Activated CD8-positive, alpha-beta T cell treated with anti-CD3 and anti-CD28 coated beads for 36 hours (primary cell): ENCODE measurements around the gene VAV2. TPM values are rescaled to one million over a fixed set of nuclear protein-coding genes. Genes with fewer than 3 reads are reported as not detected.

ENCODE experiments used
- ATAC-seq: fragments of 200-7000 bp; cut with Tn5 transposase; one replicate; pipeline ENCODE4 v1.10.0; 2021; ENCODE audit warnings: mild to moderate bottlenecking, moderate library complexity
- CTCF ChIA-PET: fragments of 350-600 bp; sonication (Branson Sonifier 250); formaldehyde crosslinking; loops from one replicate; lab custom pipeline; 2021; ENCODE audit warnings: antibody characterized with exemption; lab: Charles Lee
- POLR2A ChIA-PET: fragments of 350-600 bp; sonication (Branson Sonifier 250); formaldehyde crosslinking; loops from one replicate; lab custom pipeline; 2021; ENCODE audit warnings: antibody characterized with exemption; lab: Charles Lee
- DNase-seq: peaks from one replicate; pipeline ENCODE4 v3.0.0-alpha.2; 2020
- H3K27ac Mint-ChIP-seq: one replicate; pipeline ENCODE4 v1.8.0; 2021; ENCODE audit warnings: mild to moderate bottlenecking, mixed read lengths
- H3K27me3 Mint-ChIP-seq: one replicate; pipeline ENCODE4 v1.8.0; 2021; ENCODE audit warnings: mixed read lengths
- H3K36me3 Mint-ChIP-seq: one replicate; pipeline ENCODE4 v1.8.0; 2021; ENCODE audit warnings: low read depth, mixed read lengths
- H3K4me1 Mint-ChIP-seq: one replicate; pipeline ENCODE4 v1.8.0; 2021; ENCODE audit warnings: low read depth, mixed read lengths
- H3K4me3 Mint-ChIP-seq: one replicate; pipeline ENCODE4 v1.8.0; 2021; ENCODE audit warnings: mild to moderate bottlenecking, moderate library complexity, mixed read lengths
- H3K9me3 Mint-ChIP-seq: one replicate; pipeline ENCODE4 v1.8.0; 2021; ENCODE audit warnings: mixed read lengths
- intact Hi-C: fragments of 100-400 bp; cut with micrococcal nuclease; formaldehyde crosslinking; loops from one replicate; pipeline ENCODE4 v1.10.0; 2022
- total RNA-seq, 2 experiments: library from RNA; stranded (reverse); gene quantifications; one replicate each; pipeline ENCODE4 v1.2.3, GENCODE V29; 2021
- TF ChIP-seq, protein P1 (sequence below): fragments of 200-600 bp; IDR thresholded peaks from one replicate; pipeline ENCODE4 v1.8.0; 2022; ENCODE audit warnings: antibody characterized with exemption, mild to moderate bottlenecking

VAV2 gene
- total RNA-seq, 2 experiments from 2014 or later, result 5.1 to 5.4 TPM

GRCh38 chr9:133918111-133918813 lies 73.9 kb downstream of the VAV2 start:
- Mint-ChIP-seq H3K4me1 (peaks cover 2% of the 10 kb centered on the region), H3K27me3 (peaks cover 1% of the 10 kb centered on the region), H3K4me3 (no peak overlapping the region), H3K9me3 (no peaks in the 10 kb centered on the region), H3K27ac (no peak overlapping the region), H3K36me3 (no peaks in the 10 kb centered on the region)
- DNase-seq (no peak), ATAC-seq (no peak)
- TF ChIP-seq, protein P1, sequence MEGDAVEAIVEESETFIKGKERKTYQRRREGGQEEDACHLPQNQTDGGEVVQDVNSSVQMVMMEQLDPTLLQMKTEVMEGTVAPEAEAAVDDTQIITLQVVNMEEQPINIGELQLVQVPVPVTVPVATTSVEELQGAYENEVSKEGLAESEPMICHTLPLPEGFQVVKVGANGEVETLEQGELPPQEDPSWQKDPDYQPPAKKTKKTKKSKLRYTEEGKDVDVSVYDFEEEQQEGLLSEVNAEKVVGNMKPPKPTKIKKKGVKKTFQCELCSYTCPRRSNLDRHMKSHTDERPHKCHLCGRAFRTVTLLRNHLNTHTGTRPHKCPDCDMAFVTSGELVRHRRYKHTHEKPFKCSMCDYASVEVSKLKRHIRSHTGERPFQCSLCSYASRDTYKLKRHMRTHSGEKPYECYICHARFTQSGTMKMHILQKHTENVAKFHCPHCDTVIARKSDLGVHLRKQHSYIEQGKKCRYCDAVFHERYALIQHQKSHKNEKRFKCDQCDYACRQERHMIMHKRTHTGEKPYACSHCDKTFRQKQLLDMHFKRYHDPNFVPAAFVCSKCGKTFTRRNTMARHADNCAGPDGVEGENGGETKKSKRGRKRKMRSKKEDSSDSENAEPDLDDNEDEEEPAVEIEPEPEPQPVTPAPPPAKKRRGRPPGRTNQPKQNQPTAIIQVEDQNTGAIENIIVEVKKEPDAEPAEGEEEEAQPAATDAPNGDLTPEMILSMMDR, result no peak
- CTCF ChIA-PET, result interaction anchor here (1.5 kb wide), 1 partner anchor 136 kb away, joined by 3 read pairs; no protein-coding TSS in a partner anchor
- intact Hi-C loops, result no loop called here
- POLR2A ChIA-PET, result no interaction called here

DNA sequence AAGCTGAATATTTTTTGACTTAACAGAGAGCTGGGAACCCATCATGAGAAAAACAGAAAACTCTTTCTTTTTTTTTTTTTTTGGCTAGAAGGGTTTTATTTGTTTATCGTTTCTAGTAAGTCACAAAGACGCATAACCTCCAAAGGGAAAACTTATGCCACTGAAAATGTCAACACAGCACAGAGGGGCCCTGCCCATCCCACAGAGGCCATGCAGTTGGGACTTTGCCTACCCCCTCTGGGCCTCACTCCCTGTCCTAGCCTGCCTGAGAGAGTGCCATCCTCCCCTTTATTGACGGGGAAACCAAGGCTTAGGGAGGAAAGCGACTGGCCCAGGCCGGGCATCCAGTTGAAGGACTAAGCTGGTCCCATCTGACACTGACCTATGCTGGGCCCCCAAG lies 74.7 kb downstream of the VAV2 start:
- TF ChIP-seq, protein P1, result no peak
- intact Hi-C loops, result no loop called here
- DNase-seq (no peak), ATAC-seq (no peak)
- peaks cover 1% of the 10 kb centered on the region for H3K27me3 Mint-ChIP-seq
- H3K9me3 Mint-ChIP-seq, result no peaks in the 10 kb centered on the region
- POLR2A ChIA-PET, result no interaction called here
- H3K36me3 Mint-ChIP-seq, result no peaks in the 10 kb centered on the region
- peaks cover 2% of the 10 kb centered on the region for H3K4me1 Mint-ChIP-seq
- H3K4me3 Mint-ChIP-seq, result no peak overlapping the region
- no peak overlapping the region for H3K27ac Mint-ChIP-seq
- CTCF ChIA-PET, result interaction anchor here (1.5 kb wide), 1 partner anchor 135 kb away, joined by 3 read pairs; no protein-coding TSS in a partner anchor

GRCh38 chr9:133916159-133916541 lies 76.0 kb downstream of the VAV2 start:
- Mint-ChIP-seq H3K27me3 (peaks cover 1% of the 10 kb centered on the region), H3K4me3 (no peak overlapping the region), H3K9me3 (no peaks in the 10 kb centered on the region), H3K36me3 (no peaks in the 10 kb centered on the region), H3K27ac (no peak overlapping the region), H3K4me1 (peaks cover 2% of the 10 kb centered on the region)
- intact Hi-C loops, result no loop called here
- TF ChIP-seq, protein P1, result no peak
- POLR2A ChIA-PET, result no interaction called here
- DNase-seq (no peak), ATAC-seq (no peak)
- CTCF ChIA-PET, result no interaction called here

DNA sequence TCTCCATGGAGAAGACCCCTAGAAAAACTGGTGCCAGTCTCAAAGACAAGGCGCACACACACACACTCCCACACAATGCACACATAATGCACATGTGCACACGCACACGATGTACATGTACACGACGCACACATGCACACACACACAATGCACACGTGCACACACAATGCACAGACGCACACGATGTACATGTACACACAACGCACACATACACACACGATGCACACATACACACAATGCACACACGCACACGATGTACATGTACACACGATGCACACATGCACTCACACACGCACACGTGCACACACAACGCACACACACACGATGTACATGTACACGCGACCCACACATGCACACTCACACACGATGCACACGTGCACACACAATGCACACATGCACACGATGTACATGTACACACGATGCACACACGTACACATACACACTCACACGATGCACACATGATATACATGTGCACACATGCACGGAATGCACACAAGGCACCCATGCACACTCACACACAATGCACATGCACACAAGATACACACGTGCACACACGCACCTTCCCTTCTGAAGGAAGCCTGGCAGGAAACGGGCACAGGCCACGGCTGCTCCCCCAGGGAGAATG lies 76.5 kb downstream of the VAV2 start:
- no peaks in the 10 kb centered on the region for H3K9me3 Mint-ChIP-seq
- TF ChIP-seq, protein P1, result no peak
- peaks cover 1% of the 10 kb centered on the region for H3K27me3 Mint-ChIP-seq
- ATAC-seq (no peak), DNase-seq (no peak)
- POLR2A ChIA-PET, result no interaction called here
- no peaks in the 10 kb centered on the region for H3K36me3 Mint-ChIP-seq
- no peak overlapping the region for H3K4me3 Mint-ChIP-seq
- intact Hi-C loops, result no loop called here
- no peak overlapping the region for H3K27ac Mint-ChIP-seq
- H3K4me1 Mint-ChIP-seq, result peaks cover 2% of the 10 kb centered on the region
- CTCF ChIA-PET, result no interaction called here
